Measurements from ENCODE around the gene LSM2.
A peak's percentile ranks its signal among the peaks of the same experiment; 100 is the strongest.

The LSM2 gene

GRCh38 chr6:31834367-31835250 lies 27.8 kb upstream of the LSM2 start:
- H3K4me3 ChIP-seq (ENCODE audit: control insufficient read depth, low read depth, low read length), result peak overlapping the region; percentile 92
- peak; percentile 88 for DNase-seq (ENCODE audit: low read depth)
- no peak for TF ChIP-seq CTCF (conservative IDR thresholded peaks at IDR 0.05; ENCODE audit: control insufficient read depth, insufficient read depth, low read depth, low read length)

GRCh38 chr6:31831350-31832215 lies 24.8 kb upstream of the LSM2 start:
- no peak for DNase-seq (ENCODE audit: low read depth)
- no peak for TF ChIP-seq CTCF (conservative IDR thresholded peaks at IDR 0.05; ENCODE audit: control insufficient read depth, insufficient read depth, low read depth, low read length)
- H3K4me3 ChIP-seq (ENCODE audit: control insufficient read depth, low read depth, low read length), result no peak overlapping the region

GRCh38 chr6:31830886-31831335 lies 24.1 kb upstream of the LSM2 start:
- H3K4me3 ChIP-seq (ENCODE audit: control insufficient read depth, low read depth, low read length), result peak overlapping the region; percentile 90
- no peak for TF ChIP-seq CTCF (conservative IDR thresholded peaks at IDR 0.05; ENCODE audit: control insufficient read depth, insufficient read depth, low read depth, low read length)
- no peak for DNase-seq (ENCODE audit: low read depth)

- peak overlapping the region; percentile 90 for H3K4me3 ChIP-seq (ENCODE audit: control insufficient read depth, low read depth, low read length)
- DNase-seq (ENCODE audit: low read depth), result peak; percentile 57
- peak; percentile 31 for TF ChIP-seq CTCF (conservative IDR thresholded peaks at IDR 0.05; ENCODE audit: control insufficient read depth, insufficient read depth, low read depth, low read length)
Observed at GRCh38 chr6:31829633-31830283, 23.0 kb upstream of the LSM2 start.

GRCh38 chr6:31827286-31828079 lies 20.7 kb upstream of the LSM2 start, which contains the start of gene HSPA1B:
Gene HSPA1B, plus strand, starts transcription at chr6:31827738. Its CDS starts 213 bp downstream, at chr6:31827951.
- TF ChIP-seq CTCF (conservative IDR thresholded peaks at IDR 0.05; ENCODE audit: control insufficient read depth, insufficient read depth, low read depth, low read length), result no peak
- peak; percentile 100 for DNase-seq (ENCODE audit: low read depth)
- peak within 1 kb of the TSS; percentile 75 for H3K4me3 ChIP-seq (ENCODE audit: control insufficient read depth, low read depth, low read length)

All from fibroblast of mammary gland (primary cell).